ENCODE measurements around the gene CFAP99.

CFAP99 gene

GRCh38 chr4:2417226-2417764, 1.5 kb upstream of the CFAP99 start:
- H3K4me3 ChIP-seq (ENCODE audit: low read length) = peak overlapping the region; percentile 51
- no peak for DNase-seq (ENCODE audit: low read depth)
- TF ChIP-seq, protein P1, sequence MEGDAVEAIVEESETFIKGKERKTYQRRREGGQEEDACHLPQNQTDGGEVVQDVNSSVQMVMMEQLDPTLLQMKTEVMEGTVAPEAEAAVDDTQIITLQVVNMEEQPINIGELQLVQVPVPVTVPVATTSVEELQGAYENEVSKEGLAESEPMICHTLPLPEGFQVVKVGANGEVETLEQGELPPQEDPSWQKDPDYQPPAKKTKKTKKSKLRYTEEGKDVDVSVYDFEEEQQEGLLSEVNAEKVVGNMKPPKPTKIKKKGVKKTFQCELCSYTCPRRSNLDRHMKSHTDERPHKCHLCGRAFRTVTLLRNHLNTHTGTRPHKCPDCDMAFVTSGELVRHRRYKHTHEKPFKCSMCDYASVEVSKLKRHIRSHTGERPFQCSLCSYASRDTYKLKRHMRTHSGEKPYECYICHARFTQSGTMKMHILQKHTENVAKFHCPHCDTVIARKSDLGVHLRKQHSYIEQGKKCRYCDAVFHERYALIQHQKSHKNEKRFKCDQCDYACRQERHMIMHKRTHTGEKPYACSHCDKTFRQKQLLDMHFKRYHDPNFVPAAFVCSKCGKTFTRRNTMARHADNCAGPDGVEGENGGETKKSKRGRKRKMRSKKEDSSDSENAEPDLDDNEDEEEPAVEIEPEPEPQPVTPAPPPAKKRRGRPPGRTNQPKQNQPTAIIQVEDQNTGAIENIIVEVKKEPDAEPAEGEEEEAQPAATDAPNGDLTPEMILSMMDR (conservative IDR thresholded peaks at IDR 0.05; ENCODE audit: low read depth, low read length) = no peak

GRCh38 chr4:2417765-2418649, 748 bp upstream of the CFAP99 start, which contains the start of gene ZFYVE28:
ZFYVE28 (minus strand) TSS chr4:2418645; CDS start chr4:2418323, 322 bp downstream.
- no peak for DNase-seq (ENCODE audit: low read depth)
- TF ChIP-seq, protein P1 (conservative IDR thresholded peaks at IDR 0.05; ENCODE audit: low read depth, low read length) = no peak
- peak within 1 kb of the TSS; percentile 51 for H3K4me3 ChIP-seq (ENCODE audit: low read length)

DNA sequence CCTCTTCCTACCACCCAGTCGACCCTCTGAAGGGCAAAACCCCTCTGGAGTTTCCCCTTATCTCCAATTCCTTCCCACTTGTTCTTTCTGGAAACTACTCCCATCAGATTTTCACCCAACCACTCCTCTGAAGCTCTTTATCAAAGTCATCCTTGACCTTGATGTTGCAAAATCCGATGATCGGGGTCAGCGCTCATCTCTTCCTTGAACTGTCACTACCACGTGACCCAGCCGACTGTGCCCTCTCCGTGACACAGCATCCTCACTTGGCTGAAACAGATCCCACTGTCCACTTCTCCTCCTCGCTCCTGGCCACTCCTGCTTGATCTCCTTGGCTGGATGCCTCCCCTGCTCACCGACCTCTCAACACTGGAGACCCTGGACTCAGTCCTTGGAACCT, 1.1 kb downstream of the CFAP99 start:
- TF ChIP-seq, protein P1 (conservative IDR thresholded peaks at IDR 0.05; ENCODE audit: low read depth, low read length) = no peak
- DNase-seq (ENCODE audit: low read depth) = no peak
- H3K4me3 ChIP-seq (ENCODE audit: low read length) = no peak overlapping the region

- no peak for DNase-seq (ENCODE audit: low read depth)
- H3K4me3 ChIP-seq (ENCODE audit: low read length) = no peak overlapping the region
- TF ChIP-seq, protein P1 (conservative IDR thresholded peaks at IDR 0.05; ENCODE audit: low read depth, low read length) = no peak
These were observed 3.2 kb downstream of the CFAP99 start for GRCh38 chr4:2421928-2422327.

GRCh38 chr4:2423066-2423465, 4.3 kb downstream of the CFAP99 start:
- TF ChIP-seq, protein P1 (conservative IDR thresholded peaks at IDR 0.05; ENCODE audit: low read depth, low read length) = no peak
- DNase-seq (ENCODE audit: low read depth) = no peak

GRCh38 chr4:2423695-2424094, 4.9 kb downstream of the CFAP99 start:
- DNase-seq (ENCODE audit: low read depth) = no peak
- TF ChIP-seq, protein P1 (conservative IDR thresholded peaks at IDR 0.05; ENCODE audit: low read depth, low read length) = no peak
- no peak overlapping the region for H3K4me3 ChIP-seq (ENCODE audit: low read length)

More at GRCh38 chr4:2423066-2423465, 4.3 kb downstream of the CFAP99 start:
- H3K4me3 ChIP-seq (ENCODE audit: low read length) = no peak overlapping the region
